Uterus (tissue), 4 donors: ENCODE measurements around the gene TMEM132E. TPM values are rescaled to one million over a fixed set of nuclear protein-coding genes. Genes with fewer than 3 reads are reported as not detected.

Experiments
- DNase-seq, 2 donors: peaks; one replicate each; pipeline ENCODE4 v3.0.0-alpha.2; 2019 to 2020
- H3K27ac ChIP-seq, 2 donors: fragments of 200-600 bp; sonication (generic); 1 replicate in 1 of 2; 2 replicates in 1 of 2; pipeline ENCODE4 v1.5.1; 2016 to 2018
- H3K27me3 ChIP-seq, 2 donors: fragments of 200-600 bp; sonication (generic); one replicate each; pipeline ENCODE4 v1.5.1; 2018 to 2019; ENCODE audit warnings: control low read depth in 1 of 2
- H3K36me3 ChIP-seq, 2 donors: fragments of 200-600 bp; sonication (generic); one replicate each; pipeline ENCODE4 v1.5.1; 2019; ENCODE audit warnings: control low read depth in 1 of 2
- H3K4me1 ChIP-seq, 2 donors: fragments of 200-600 bp; sonication (generic); one replicate each; pipeline ENCODE4 v1.5.1; 2018 to 2019; ENCODE audit warnings: control low read depth in 1 of 2
- H3K4me3 ChIP-seq, 2 donors: fragments of 200-600 bp; sonication (generic); 1 replicate in 1 of 2; 2 replicates in 1 of 2; pipeline ENCODE4 v1.5.1; 2018 to 2019; ENCODE audit warnings: mild to moderate bottlenecking in 1 of 2
- H3K9me3 ChIP-seq, 2 donors: fragments of 200-600 bp; sonication (generic); one replicate each; pipeline ENCODE4 v1.5.1; 2019; ENCODE audit warnings: control low read depth in 1 of 2
- CTCF ChIP-seq, 4 experiments: fragments of 200-600 bp in 2 of 4; fragments of 450-650 bp in 2 of 4; sonication (generic) in 2 of 4; IDR thresholded peaks; one replicate each; pipeline ENCODE4 v1.5.1; 2016 to 2019; ENCODE audit warnings: antibody characterized with exemption in 4 of 4, mild to moderate bottlenecking in 2 of 4, moderate library complexity in 1 of 4
- POLR2A ChIP-seq, 2 donors: fragments of 450-650 bp; IDR thresholded peaks; one replicate each; pipeline ENCODE4 v1.6.1; 2016; ENCODE audit warnings: antibody characterized with exemption in 2 of 2, mild to moderate bottlenecking in 1 of 2, moderate library complexity in 1 of 2
- intact Hi-C: fragments of 100-400 bp; cut with DNase I; formaldehyde crosslinking; loops from one replicate; pipeline ENCODE4 v1.15.1; 2023; ENCODE audit warnings: low total_unique reads
- total RNA-seq, 4 donors: library from RNA; depleted of rRNA in 3 of 4; stranded (reverse); fragments of >200 nt in 3 of 4; gene quantifications; one replicate each; pipeline versions ENCODE4 v1.1.0 to v1.2.4, GENCODE V29; 2014 to 2023
- donor health status: DM: yes; HTN: yes; CAD: no.

Gene TMEM132E
- total RNA-seq, 4 donors from 2014 or later = 0.90 TPM; not detected in 3

- peaks cover 0 to 3% of the 10 kb centered on the region in 2 donors for H3K27me3 ChIP-seq
- DNase-seq = no peak
- H3K27ac ChIP-seq = no peak overlapping the region
- H3K4me1 ChIP-seq = no peaks in the 10 kb centered on the region
- intact Hi-C loops = no loop called here
- no peaks in the 10 kb centered on the region for H3K36me3 ChIP-seq
- TF ChIP-seq POLR2A (IDR thresholded peaks at IDR 0.05) (no peak), CTCF (IDR thresholded peaks at IDR 0.05) (no peak)
- no peak overlapping the region for H3K4me3 ChIP-seq
- H3K9me3 ChIP-seq = no peaks in the 10 kb centered on the region
These were observed 43.7 kb downstream of the TMEM132E start for GRCh38 chr17:34622862-34623623.

GRCh38 chr17:34623856-34624766, 44.7 kb downstream of the TMEM132E start:
- intact Hi-C loops = no loop called here
- no peaks in the 10 kb centered on the region for H3K9me3 ChIP-seq
- no peak overlapping the region for H3K27ac ChIP-seq
- no peaks in the 10 kb centered on the region for H3K36me3 ChIP-seq
- no peak for DNase-seq
- TF ChIP-seq CTCF (IDR thresholded peaks at IDR 0.05) (no peak), POLR2A (IDR thresholded peaks at IDR 0.05) (no peak)
- H3K4me1 ChIP-seq = no peaks in the 10 kb centered on the region
- H3K4me3 ChIP-seq = no peak overlapping the region
- peaks cover 0 to 3% of the 10 kb centered on the region in 2 donors for H3K27me3 ChIP-seq

GRCh38 chr17:34624767-34625383, 45.5 kb downstream of the TMEM132E start:
- Histone ChIP-seq H3K27me3 (peaks cover 0 to 3% of the 10 kb centered on the region in 2 donors), H3K36me3 (no peaks in the 10 kb centered on the region), H3K4me1 (no peaks in the 10 kb centered on the region), H3K27ac (no peak overlapping the region), H3K9me3 (no peaks in the 10 kb centered on the region), H3K4me3 (no peak overlapping the region)
- TF ChIP-seq CTCF (IDR thresholded peaks at IDR 0.05) (no peak), POLR2A (IDR thresholded peaks at IDR 0.05) (no peak)
- intact Hi-C loops = no loop called here
- DNase-seq = no peak

GRCh38 chr17:34626121-34626681, 46.8 kb downstream of the TMEM132E start:
- H3K4me3 ChIP-seq = no peak overlapping the region
- intact Hi-C loops = no loop called here
- no peaks in the 10 kb centered on the region for H3K9me3 ChIP-seq
- no peak overlapping the region for H3K27ac ChIP-seq
- H3K4me1 ChIP-seq = no peaks in the 10 kb centered on the region
- no peak for TF ChIP-seq CTCF (IDR thresholded peaks at IDR 0.05)
- TF ChIP-seq POLR2A (IDR thresholded peaks at IDR 0.05) = no peak
- H3K36me3 ChIP-seq = no peaks in the 10 kb centered on the region
- no peak for DNase-seq
- H3K27me3 ChIP-seq = peaks cover 0 to 3% of the 10 kb centered on the region in 2 donors
